Measurements from ENCODE around the gene ASB18. TPM values are rescaled to one million over a fixed set of nuclear protein-coding genes. Genes with fewer than 3 reads are reported as not detected.

Gene ASB18
- total and polyA plus RNA-seq, 2 of the 13 experiments (the other 11 are each of a cell fraction or from before 2014, with no cell fraction given): not detected

GRCh38 chr2:236179236-236180075 is 84.8 kb downstream of the ASB18 start:
- intact Hi-C loops (cut with micrococcal nuclease; ENCODE audit: unreplicated experiment) (no loop called here), in situ Hi-C loops (cut with HindIII; ENCODE audit: extremely low pct_ligation_motif_present, low pct_unique_long_range_greater_than_20kb) (loop anchor here (5.0 kb wide), 1 partner anchor 402 kb away; no protein-coding TSS in a partner anchor)
- Histone ChIP-seq H3K27me3 (ENCODE audit: control insufficient read depth in 1 of 2, insufficient read depth in 2 of 2, low read length in 2 of 2) (peaks cover 4 to 49% of the 10 kb centered on the region in 2 experiments; a peak in 4 of 5 replicates), H2AFZ (ENCODE audit: low read length) (no peak overlapping the region), H3K4me1 (ENCODE audit: insufficient read depth, low read length) (0 out of 2 replicates have a peak, but pooled peaks cover 9% of the 10 kb centered on the region), H3K27ac (ENCODE audit: extremely low read length, insufficient read depth, low read length) (no peak overlapping the region), H3K9me3 (ENCODE audit: low read length) (no peaks in the 10 kb centered on the region), H3K4me2 (ENCODE audit: low read depth, low read length) (peak overlapping the region; percentile 76), H3K36me3 (replicated peaks in 1 of 2; ENCODE audit: control insufficient read depth in 1 of 2, insufficient read depth in 2 of 2, low read length in 2 of 2) (no peaks in the 10 kb centered on the region), H3K9ac (ENCODE audit: insufficient read depth, low read depth, low read length) (no peak overlapping the region), H3K4me3 (replicated peaks in 1 of 3; ENCODE audit: insufficient read depth in 1 of 3, low read depth in 2 of 3, low read length in 3 of 3) (peak overlapping the region in 1 of 3 experiments; percentile 13; a peak in 1 of 6 replicates), H3K79me2 (ENCODE audit: insufficient read depth, low read length) (no peaks in the 10 kb centered on the region), H4K20me1 (ENCODE audit: insufficient read depth, low read length) (no peaks in the 10 kb centered on the region; the same call in 1 of the 2 replicates)
- FAIRE-seq: no peak
- no peak for DNase-seq (ENCODE audit: low spot score)
- WGBS (ENCODE audit: low lambda C conversion rate): 43% methylated on average over 43 of the region's 59 CpGs
- TF ChIP-seq PATZ1 (CRISPR knock-in tag; IDR thresholded peaks at IDR 0.05) (peak; percentile 18; the same call in 1 of the 2 replicates), ZNF782 (CRISPR knock-in tag; IDR thresholded peaks at IDR 0.05; ENCODE audit: borderline replicate concordance) (no peak), ZBTB33 (CRISPR knock-in tag; IDR thresholded peaks at IDR 0.05) (0 out of 2 replicates have a peak, but pooled peaks have one; percentile 13), ARID2 (CRISPR knock-in tag; IDR thresholded peaks at IDR 0.05; ENCODE audit: borderline replicate concordance) (0 out of 2 replicates have a peak, but pooled peaks have one; percentile 5), TBX2 (CRISPR knock-in tag; IDR thresholded peaks at IDR 0.05; ENCODE audit: borderline replicate concordance) (no peak), ZSCAN25 (CRISPR knock-in tag; IDR thresholded peaks at IDR 0.05) (0 out of 2 replicates have a peak, but pooled peaks have one; percentile 17), ZNF512B (CRISPR knock-in tag; IDR thresholded peaks at IDR 0.05; ENCODE audit: borderline replicate concordance) (no peak), FOXO1 (CRISPR knock-in tag; IDR thresholded peaks at IDR 0.05) (no peak), ZNF687 (CRISPR knock-in tag; IDR thresholded peaks at IDR 0.05) (0 out of 2 replicates have a peak, but pooled peaks have one; percentile 22)
- CTCF ChIA-PET (ENCODE audit: low intra/inter-chr PET ratio, low total read pairs): interaction anchor here (2.2 to 3.6 kb wide), 2 partner anchors 243 to 400 kb away, joined by 18 to 39 read pairs; no protein-coding TSS in a partner anchor
- BruUV-seq (replicated peaks): no TSS peak
- ATAC-seq: no peak
- POLR2A ChIA-PET: no interaction called here
